IPS-18a (cell line): ENCODE measurements around the gene PLCB1.
A peak's percentile ranks its signal among the peaks of the same experiment; 100 is the strongest.

Source experiments
- H3K27ac ChIP-seq: one replicate; pipeline ENCODE4 v1.5.1; 2013; ENCODE audit warnings: low read length
- H3K27me3 ChIP-seq: one replicate; pipeline ENCODE4 v1.6.1; 2013; ENCODE audit warnings: mild to moderate bottlenecking, low read length; ENCODE audit not compliant: control insufficient read depth, insufficient read depth
- H3K36me3 ChIP-seq: one replicate; pipeline ENCODE4 v1.6.1; 2013; ENCODE audit warnings: low read depth, low read length; ENCODE audit not compliant: control insufficient read depth
- H3K4me1 ChIP-seq: one replicate; pipeline ENCODE4 v1.6.1; 2013; ENCODE audit warnings: low read depth, low read length; ENCODE audit not compliant: control insufficient read depth
- H3K4me3 ChIP-seq: one replicate; pipeline ENCODE4 v1.5.1; 2013; ENCODE audit warnings: low read length
- H3K9ac ChIP-seq: one replicate; pipeline ENCODE4 v1.6.1; 2013; ENCODE audit warnings: mild to moderate bottlenecking, low read length, moderate library complexity
- H3K9me3 ChIP-seq: one replicate; pipeline ENCODE4 v1.6.1; 2013; ENCODE audit warnings: low read depth, low read length; ENCODE audit not compliant: control insufficient read depth

The PLCB1 gene

DNA sequence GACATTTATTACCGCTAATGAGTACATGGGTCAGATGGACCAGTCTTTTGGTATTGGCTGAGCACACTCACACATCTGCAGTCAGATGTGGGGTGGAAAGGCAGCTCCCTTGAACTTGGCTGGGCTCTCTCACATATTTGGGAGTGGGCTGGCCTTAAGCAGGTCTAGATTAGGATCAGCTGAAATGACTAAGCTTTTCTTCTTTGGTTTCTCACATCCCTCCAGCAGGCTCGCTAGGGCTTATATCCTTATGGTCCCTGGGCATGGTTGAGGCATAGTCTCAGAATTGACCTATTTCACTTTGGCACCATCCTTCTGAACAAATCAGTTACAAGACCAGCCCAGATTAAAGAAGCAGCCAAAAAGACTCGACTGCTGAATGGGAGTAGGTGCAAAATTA, 14.4 kb upstream of the PLCB1 start:
- H3K4me3 ChIP-seq: no peak overlapping the region
- no peak overlapping the region for H3K9ac ChIP-seq
- H3K4me1 ChIP-seq: no peaks in the 10 kb centered on the region
- H3K27ac ChIP-seq: no peak overlapping the region
- no peaks in the 10 kb centered on the region for H3K36me3 ChIP-seq
- H3K9me3 ChIP-seq: no peaks in the 10 kb centered on the region
- no peaks in the 10 kb centered on the region for H3K27me3 ChIP-seq

DNA sequence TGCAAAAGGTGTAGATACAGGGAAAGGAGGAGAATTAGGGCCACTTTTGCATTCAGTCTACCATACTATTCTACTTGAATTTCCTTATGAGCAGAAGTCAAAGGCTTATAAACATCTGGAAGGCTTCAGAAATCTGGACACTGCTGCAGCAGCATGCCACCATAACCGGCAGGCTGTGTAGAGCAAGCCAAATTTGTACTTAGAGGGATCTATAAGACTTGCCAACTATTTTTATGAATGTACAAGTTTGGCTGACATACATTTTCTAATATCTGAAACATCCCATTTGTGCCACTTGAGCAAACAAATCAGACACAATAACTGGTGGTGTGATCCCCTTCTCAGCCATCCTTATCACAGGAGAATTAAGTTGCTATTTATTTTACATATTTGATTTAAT, 14.0 kb upstream of the PLCB1 start:
- H3K27me3 ChIP-seq: no peaks in the 10 kb centered on the region
- H3K36me3 ChIP-seq: no peaks in the 10 kb centered on the region
- H3K27ac ChIP-seq: no peak overlapping the region
- no peaks in the 10 kb centered on the region for H3K9me3 ChIP-seq
- no peak overlapping the region for H3K4me3 ChIP-seq
- H3K4me1 ChIP-seq: no peaks in the 10 kb centered on the region
- H3K9ac ChIP-seq: no peak overlapping the region

DNA sequence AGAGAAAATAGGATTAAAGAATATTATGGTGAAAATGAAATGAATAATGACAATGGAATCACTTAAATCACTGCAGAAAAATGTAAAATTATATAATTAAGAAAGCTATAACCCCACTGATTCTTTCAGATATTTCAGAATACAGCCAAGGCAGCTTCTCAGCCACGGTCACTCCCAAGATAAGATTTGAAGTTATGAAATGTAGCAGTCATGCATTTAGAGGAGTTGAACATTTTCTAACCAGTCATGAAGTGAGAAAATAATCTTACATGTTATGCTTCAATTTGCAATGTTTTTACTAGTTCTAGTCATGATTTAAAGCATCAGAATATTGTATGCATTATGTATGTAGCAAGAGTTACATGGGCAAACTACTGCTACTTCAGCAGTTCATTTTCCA, 13.3 kb upstream of the PLCB1 start:
- H3K36me3 ChIP-seq: no peaks in the 10 kb centered on the region
- no peaks in the 10 kb centered on the region for H3K4me1 ChIP-seq
- no peak overlapping the region for H3K4me3 ChIP-seq
- H3K9ac ChIP-seq: no peak overlapping the region
- no peaks in the 10 kb centered on the region for H3K9me3 ChIP-seq
- no peaks in the 10 kb centered on the region for H3K27me3 ChIP-seq
- no peak overlapping the region for H3K27ac ChIP-seq

DNA sequence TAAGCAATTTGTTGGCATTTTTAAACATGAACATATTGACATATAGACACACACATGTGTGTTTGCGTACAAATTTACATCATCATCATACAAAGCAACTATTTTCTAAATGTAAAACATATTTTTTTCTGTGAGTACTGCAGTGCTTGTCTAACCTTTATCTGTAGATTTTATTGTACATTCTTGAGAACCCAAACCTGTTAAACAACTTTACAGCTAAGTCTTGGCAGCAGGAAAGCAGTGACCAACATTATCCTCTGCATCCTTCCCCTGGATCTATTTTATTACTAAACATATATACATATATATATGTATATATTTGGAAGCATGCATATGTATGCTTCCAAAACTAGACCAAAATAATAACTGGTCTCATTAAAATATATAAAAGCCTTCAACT, 10.4 kb upstream of the PLCB1 start:
- H3K4me3 ChIP-seq: no peak overlapping the region

DNA sequence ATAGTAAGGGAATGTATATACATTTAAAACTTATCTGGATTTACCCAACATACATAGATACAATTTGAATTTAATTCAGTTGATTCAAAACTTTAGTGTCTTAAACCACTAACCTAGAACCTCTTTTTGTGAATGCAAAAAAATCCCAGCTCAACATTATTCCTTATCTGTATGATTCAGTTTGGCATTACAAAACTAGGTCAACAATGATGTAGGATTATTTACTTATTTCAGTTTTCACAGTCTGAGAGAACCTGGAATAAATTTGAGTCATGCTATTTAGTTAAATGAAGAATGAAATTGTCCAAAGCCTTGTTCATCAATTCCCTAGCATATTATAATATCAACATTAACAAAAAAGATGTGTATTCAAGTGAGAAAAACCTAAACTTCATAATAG, 7.4 kb upstream of the PLCB1 start:
- H3K9me3 ChIP-seq: no peaks in the 10 kb centered on the region
- peaks cover 9% of the 10 kb centered on the region for H3K4me1 ChIP-seq
- no peaks in the 10 kb centered on the region for H3K27me3 ChIP-seq
- no peak overlapping the region for H3K4me3 ChIP-seq
- no peak overlapping the region for H3K27ac ChIP-seq
- no peak overlapping the region for H3K9ac ChIP-seq
- H3K36me3 ChIP-seq: no peaks in the 10 kb centered on the region

More for the DNA sequence above, 10.4 kb upstream of the PLCB1 start:
- Histone ChIP-seq H3K27me3 (no peaks in the 10 kb centered on the region), H3K9ac (no peak overlapping the region), H3K4me1 (no peaks in the 10 kb centered on the region), H3K36me3 (no peaks in the 10 kb centered on the region), H3K27ac (no peak overlapping the region), H3K9me3 (no peaks in the 10 kb centered on the region)

DNA sequence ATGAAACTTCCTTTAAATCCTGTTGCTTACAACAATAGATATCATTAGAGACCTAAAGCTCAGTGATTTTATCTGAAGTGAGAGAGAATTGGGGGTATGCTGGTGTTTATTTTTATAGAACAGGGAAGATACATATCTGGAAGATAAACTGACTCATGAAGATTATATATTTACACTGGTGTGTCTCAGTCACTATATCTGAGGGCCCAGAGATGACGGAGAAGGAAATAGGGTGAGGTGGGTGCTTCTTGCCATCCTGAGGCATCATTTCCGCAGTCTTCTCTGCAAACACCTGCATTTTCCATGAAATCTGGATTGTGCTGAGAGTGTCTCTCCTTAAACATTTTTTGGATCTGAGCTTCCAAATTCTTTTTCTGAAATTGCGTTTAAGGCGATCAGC, 5.9 kb upstream of the PLCB1 start:
- H3K4me3 ChIP-seq: no peak overlapping the region
- H3K9me3 ChIP-seq: no peaks in the 10 kb centered on the region
- no peak overlapping the region for H3K9ac ChIP-seq
- H3K36me3 ChIP-seq: no peaks in the 10 kb centered on the region
- peaks cover 9% of the 10 kb centered on the region for H3K4me1 ChIP-seq
- H3K27me3 ChIP-seq: peaks cover 11% of the 10 kb centered on the region
- no peak overlapping the region for H3K27ac ChIP-seq

DNA sequence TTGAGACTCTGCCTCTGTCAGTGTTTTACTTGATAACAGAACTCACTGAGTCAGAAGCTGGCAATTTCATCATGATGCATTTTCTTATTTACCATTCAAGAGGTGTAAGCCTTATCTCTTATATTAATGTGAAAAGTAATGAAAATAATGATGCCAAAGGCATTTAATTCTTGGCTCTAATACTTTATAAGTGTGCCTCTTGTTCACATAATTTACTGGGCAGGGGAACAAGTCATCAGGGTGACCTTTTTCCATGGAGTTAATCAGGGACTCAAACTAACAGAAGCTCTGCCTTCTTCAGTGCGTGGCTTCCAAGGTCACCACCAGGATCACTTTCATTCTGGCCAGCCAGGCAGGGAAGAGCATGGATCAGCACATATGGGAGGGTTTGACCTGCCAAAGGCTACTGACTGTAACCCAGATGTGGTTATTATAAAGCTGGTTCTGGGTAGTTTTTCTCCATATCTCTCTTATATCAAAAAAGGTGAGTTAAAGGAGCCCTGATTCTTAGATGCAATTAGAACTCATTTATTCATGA, 5.2 kb upstream of the PLCB1 start:
- peaks cover 9% of the 10 kb centered on the region for H3K4me1 ChIP-seq
- no peak overlapping the region for H3K27ac ChIP-seq
- peaks cover 17% of the 10 kb centered on the region for H3K27me3 ChIP-seq
- no peak overlapping the region for H3K4me3 ChIP-seq
- H3K9me3 ChIP-seq: no peaks in the 10 kb centered on the region
- H3K36me3 ChIP-seq: no peaks in the 10 kb centered on the region
- no peak overlapping the region for H3K9ac ChIP-seq

DNA sequence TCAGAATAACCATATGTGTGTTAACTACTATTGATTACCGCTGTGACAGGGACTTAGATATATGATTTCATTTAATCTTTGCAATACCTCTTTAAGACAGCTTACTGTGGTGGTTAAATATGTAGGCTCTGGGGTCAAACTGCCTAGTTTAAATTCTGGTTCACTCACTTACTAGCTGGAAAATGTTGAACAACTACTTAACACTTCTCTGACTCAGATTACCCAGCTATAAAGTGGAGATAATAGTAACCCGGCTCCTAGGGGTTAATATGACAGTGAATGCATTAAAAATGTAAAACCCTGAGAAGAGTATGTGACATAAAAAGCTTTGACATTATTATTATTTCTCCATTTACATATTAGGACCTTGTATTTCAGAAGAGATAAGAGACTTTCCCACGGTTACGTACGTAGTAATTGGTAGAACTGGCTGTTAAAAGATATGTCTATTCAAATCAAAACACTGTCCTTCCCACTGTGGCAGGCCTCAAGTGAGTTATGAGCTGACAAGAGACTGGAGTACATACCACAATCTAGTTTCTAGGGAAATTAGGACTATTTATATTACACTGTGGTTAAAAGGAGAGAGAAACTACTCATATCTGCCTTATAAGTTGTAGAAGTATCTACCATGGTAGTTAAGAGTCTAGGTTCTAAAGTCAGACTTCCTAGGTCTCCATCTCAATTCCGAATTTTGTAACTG, 4.4 kb upstream of the PLCB1 start:
- Histone ChIP-seq H3K27ac (no peak overlapping the region), H3K4me1 (peaks cover 9% of the 10 kb centered on the region)

DNA sequence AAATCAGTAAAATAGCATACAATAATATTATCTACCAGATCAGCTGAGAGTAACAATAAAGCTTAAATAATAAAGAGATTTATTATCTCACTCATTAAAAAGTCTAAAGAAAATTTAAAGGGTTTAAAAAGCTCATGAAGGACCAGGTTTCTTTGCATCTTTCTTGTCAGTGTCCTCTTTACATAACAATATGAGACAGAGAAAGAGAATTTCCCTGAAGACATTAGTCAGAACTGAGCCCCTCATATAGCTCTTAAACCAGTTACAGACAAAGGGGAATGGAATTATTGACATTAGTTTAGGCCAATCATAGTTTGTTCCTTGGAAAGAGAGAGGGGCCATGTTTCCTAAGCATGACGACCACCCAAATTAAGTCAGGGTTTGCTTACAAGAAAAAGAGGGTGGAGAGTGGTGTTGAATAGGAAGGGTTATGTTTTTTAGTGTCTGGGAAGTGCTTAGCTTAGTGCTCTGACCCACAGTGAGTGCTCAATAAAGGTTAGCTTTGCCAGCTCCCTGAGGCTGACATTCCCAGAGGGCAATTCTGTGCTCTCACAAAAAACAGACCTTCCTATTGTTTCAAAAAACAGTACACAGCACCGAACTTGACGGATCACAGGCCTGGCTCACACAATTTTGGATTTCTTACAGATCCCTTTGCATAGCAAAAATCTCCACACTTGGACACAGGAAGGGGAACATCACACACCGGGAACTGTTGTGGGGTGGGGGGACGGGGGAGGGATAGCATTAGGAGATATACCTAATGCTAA, 3.6 kb upstream of the PLCB1 start:
- Histone ChIP-seq H3K27ac (no peak overlapping the region), H3K9ac (no peak overlapping the region)

More for the DNA sequence above, 4.4 kb upstream of the PLCB1 start:
- Histone ChIP-seq H3K36me3 (no peaks in the 10 kb centered on the region), H3K9me3 (no peaks in the 10 kb centered on the region), H3K9ac (no peak overlapping the region), H3K4me3 (no peak overlapping the region), H3K27me3 (peaks cover 19% of the 10 kb centered on the region)

DNA sequence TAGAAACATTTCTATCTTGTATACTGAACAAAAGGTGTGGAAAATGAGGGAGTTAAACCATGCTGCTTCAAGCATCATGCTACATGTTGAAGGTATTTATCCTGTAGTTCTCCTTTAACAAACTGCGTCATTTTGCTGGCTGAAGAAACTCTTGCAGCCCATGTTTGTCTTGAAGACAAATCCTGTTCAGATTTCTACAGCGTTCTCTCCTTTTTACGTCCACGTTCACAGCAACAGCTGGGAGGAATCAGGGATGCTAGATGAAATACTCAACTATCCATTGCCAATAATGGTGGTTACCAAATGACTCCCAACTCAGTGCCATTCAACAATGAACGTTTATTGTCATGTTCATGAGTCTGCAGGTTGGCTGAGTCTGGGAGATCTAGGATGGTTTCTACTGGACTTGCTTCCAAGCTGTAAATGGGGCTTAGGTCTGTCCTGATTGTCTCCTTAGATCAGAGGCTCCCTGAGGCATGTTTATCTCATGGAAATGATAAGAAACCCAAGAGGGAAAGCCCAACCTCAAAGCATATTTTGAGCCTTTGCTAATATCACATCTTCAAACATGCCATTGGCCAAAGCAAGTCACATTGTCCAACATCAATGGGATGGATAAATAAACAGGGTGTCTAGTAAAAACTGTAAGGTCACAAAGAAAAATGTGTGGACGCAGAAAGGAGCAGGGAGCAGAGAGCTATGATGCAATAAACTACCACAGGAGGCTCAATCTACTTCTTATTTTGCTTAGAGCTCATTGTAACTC, 2.7 kb upstream of the PLCB1 start:
- peaks cover 36% of the 10 kb centered on the region for H3K27me3 ChIP-seq
- H3K4me1 ChIP-seq: peaks cover 9% of the 10 kb centered on the region
- H3K9me3 ChIP-seq: no peaks in the 10 kb centered on the region
- H3K27ac ChIP-seq: no peak overlapping the region
- H3K36me3 ChIP-seq: no peaks in the 10 kb centered on the region
- H3K9ac ChIP-seq: no peak overlapping the region
- H3K4me3 ChIP-seq: no peak overlapping the region

More for the DNA sequence above, 3.6 kb upstream of the PLCB1 start:
- Histone ChIP-seq H3K9me3 (no peaks in the 10 kb centered on the region), H3K27me3 (peaks cover 27% of the 10 kb centered on the region), H3K4me3 (no peak overlapping the region), H3K36me3 (no peaks in the 10 kb centered on the region), H3K4me1 (peaks cover 9% of the 10 kb centered on the region)

DNA sequence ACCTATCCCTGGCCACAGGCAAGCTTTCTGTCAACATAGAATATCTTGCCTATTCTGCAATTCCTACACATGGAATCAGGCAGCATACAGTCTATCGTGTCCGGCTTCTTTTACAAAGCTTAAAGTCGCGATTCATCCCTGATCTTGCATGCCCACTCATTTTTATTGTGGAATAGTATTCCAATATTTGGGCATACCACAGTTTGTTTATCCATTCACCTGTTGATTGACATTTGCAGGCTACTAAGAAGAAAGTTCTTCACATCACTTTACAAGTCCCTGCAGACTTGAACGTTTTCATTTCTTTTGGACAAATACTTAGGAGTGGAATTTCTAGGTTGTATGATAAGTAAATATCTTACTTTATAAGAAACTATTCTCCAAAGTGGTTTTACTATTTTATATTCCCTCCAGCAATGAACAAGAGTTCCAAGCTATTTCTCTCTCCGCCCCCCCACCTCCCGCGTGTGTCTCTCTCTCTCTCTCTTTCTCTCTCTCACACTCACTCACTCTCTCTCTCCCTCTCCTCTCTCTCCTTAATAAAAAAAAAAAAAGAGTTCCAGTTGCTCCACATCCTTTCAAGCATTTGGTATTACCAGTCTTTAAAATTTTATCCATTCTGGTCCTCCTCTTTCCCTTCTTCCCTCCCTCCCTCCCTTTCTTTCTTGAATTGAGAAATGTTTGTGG, 1.1 kb upstream of the PLCB1 start:
- Histone ChIP-seq H3K27ac (no peak overlapping the region), H3K4me3 (peak overlapping the region; percentile 74), H3K36me3 (no peaks in the 10 kb centered on the region), H3K4me1 (peaks cover 9% of the 10 kb centered on the region), H3K9me3 (no peaks in the 10 kb centered on the region), H3K27me3 (peaks cover 46% of the 10 kb centered on the region), H3K9ac (no peak overlapping the region)
